NB4 (cell line): ENCODE data around the gene C13orf46.

ENCODE experiments used
- CTCF ChIP-seq: IDR thresholded peaks from one replicate; pipeline ENCODE4 v1.5.1; 2012; ENCODE audit warnings: low read depth, low read length
- MAX ChIP-seq: IDR thresholded peaks from 2 replicates; pipeline ENCODE4 v1.6.1; 2011; ENCODE audit warnings: low read depth, low read length
- MYC ChIP-seq: IDR thresholded peaks from 2 replicates; pipeline ENCODE4 v1.6.1; 2011; ENCODE audit warnings: low read depth, low read length

DNA sequence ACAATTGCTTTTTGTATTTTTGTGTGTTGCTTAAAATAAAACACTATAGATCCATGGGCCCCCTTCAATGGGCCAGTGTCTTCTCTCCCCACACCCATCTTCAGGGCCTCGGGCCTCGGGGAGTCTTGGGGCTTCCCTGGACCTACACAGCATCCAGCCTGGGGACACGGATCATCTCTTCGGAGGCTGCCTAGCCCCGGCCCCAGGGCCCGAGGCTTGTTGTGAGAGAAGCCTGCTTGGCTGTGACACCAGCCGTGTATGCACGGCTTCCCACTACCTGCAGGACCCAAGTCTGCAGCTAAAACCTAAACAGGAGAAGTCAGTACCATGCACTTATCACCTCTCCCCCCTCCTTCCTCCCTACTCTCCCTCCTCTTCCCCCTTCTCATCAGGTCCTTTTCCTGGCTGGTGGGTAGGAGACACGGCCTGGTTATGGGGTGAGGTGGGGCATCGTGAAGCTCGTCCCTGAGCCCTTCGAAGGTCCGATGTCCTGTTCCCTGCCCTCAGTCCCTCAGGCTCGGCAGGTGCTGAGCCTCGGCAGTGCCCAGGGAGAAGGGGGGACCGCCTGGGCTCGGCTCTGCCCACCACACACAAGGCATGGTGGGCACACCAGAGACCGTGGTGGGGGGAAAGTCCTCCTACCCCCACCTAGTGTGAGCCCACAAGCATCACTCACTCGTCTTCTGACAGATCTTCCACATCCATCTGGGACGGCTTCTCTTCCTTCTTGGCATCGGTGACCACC, 9.5 kb downstream of the C13orf46 start:
- TF ChIP-seq CTCF: no peak
- no peak for TF ChIP-seq MYC
- no peak for TF ChIP-seq MAX
